Astrocyte (in vitro differentiated cells and primary cell): ENCODE measurements around the gene GVQW3. TPM values are rescaled to one million over a fixed set of nuclear protein-coding genes. Genes with fewer than 3 reads are reported as not detected.

Experiments used
- DNase-seq: peaks from one replicate; pipeline ENCODE4 v3.0.0-alpha.2; 2010; ENCODE audit warnings: low read depth
- FAIRE-seq: peaks from 2 replicates; lab custom pipeline; 2011; peaks lifted over from hg19 to GRCh38; lab: Jason Lieb, UNC
- H2AFZ ChIP-seq: 2 replicates; pipeline ENCODE4 v1.6.0; 2012; ENCODE audit warnings: low read depth, low read length, inconsistent platforms
- H3K27ac ChIP-seq: 2 replicates; pipeline ENCODE4 v1.5.1; 2011; ENCODE audit warnings: low read depth, low read length, inconsistent platforms
- H3K27me3 ChIP-seq: 2 replicates; pipeline ENCODE4 v1.6.0; 2011; ENCODE audit warnings: low read length, inconsistent platforms; ENCODE audit not compliant: insufficient read depth
- H3K36me3 ChIP-seq: 2 replicates; pipeline ENCODE4 v1.5.1; 2011; ENCODE audit warnings: low read length, inconsistent platforms; ENCODE audit not compliant: insufficient read depth
- H3K4me1 ChIP-seq: 2 replicates; pipeline ENCODE4 v1.5.1; 2011; ENCODE audit warnings: low read length, inconsistent platforms; ENCODE audit not compliant: insufficient read depth
- H3K4me2 ChIP-seq: 2 replicates; pipeline ENCODE4 v1.6.0; 2012; ENCODE audit warnings: low read length, inconsistent platforms
- H3K4me3 ChIP-seq: 2 replicates; pipeline ENCODE4 v1.5.1; 2011; ENCODE audit warnings: low read depth, mild to moderate bottlenecking, low read length, inconsistent platforms; ENCODE audit not compliant: insufficient read depth
- H3K79me2 ChIP-seq: 2 replicates; pipeline ENCODE4 v1.6.0; 2012; ENCODE audit warnings: mild to moderate bottlenecking, low read length, inconsistent platforms; ENCODE audit not compliant: insufficient read depth
- H3K9ac ChIP-seq: 2 replicates; pipeline ENCODE4 v1.6.0; 2012; ENCODE audit warnings: mild to moderate bottlenecking, low read length, inconsistent platforms
- H3K9me3 ChIP-seq: 2 replicates; pipeline ENCODE4 v1.5.1; 2012; ENCODE audit warnings: low read depth, mild to moderate bottlenecking, low read length, inconsistent platforms; ENCODE audit not compliant: insufficient read depth
- H4K20me1 ChIP-seq: 2 replicates; pipeline ENCODE4 v1.6.0; 2012; ENCODE audit warnings: low read length, inconsistent platforms; ENCODE audit not compliant: insufficient read depth
- H3K27ac Mint-ChIP-seq: one replicate; pipeline ENCODE4 v1.8.0; 2021; ENCODE audit warnings: mild to moderate bottlenecking, mixed read lengths; ENCODE audit not compliant: unreplicated experiment
- H3K27me3 Mint-ChIP-seq: one replicate; pipeline ENCODE4 v1.8.0; 2021; ENCODE audit warnings: low read depth, mixed read lengths; ENCODE audit not compliant: unreplicated experiment
- H3K36me3 Mint-ChIP-seq: one replicate; pipeline ENCODE4 v1.8.0; 2021; ENCODE audit warnings: low read depth, mixed read lengths; ENCODE audit not compliant: unreplicated experiment
- H3K4me1 Mint-ChIP-seq: one replicate; pipeline ENCODE4 v1.8.0; 2021; ENCODE audit warnings: low read depth, mixed read lengths; ENCODE audit not compliant: unreplicated experiment
- H3K4me3 Mint-ChIP-seq: one replicate; pipeline ENCODE4 v1.8.0; 2021; ENCODE audit warnings: mild to moderate bottlenecking, moderate library complexity, mixed read lengths; ENCODE audit not compliant: unreplicated experiment
- H3K9me3 Mint-ChIP-seq: one replicate; pipeline ENCODE4 v1.8.0; 2021; ENCODE audit warnings: mild to moderate bottlenecking, mixed read lengths; ENCODE audit not compliant: unreplicated experiment
- EZH2 ChIP-seq: IDR thresholded peaks from 2 replicates; pipeline ENCODE4 v1.6.1; 2012; ENCODE audit warnings: mild to moderate bottlenecking, low read length, inconsistent platforms; ENCODE audit not compliant: insufficient read depth
- total RNA-seq: library from RNA; stranded (reverse); gene quantifications from 2 replicates; pipeline ENCODE4 v1.2.1, GENCODE V29; 2021
- TF ChIP-seq, protein P1 (sequence below): IDR thresholded peaks from 2 replicates; pipeline ENCODE4 v1.5.1; 2011; ENCODE audit warnings: low read depth, mild to moderate bottlenecking, inconsistent platforms, low read length, moderate library complexity; ENCODE audit not compliant: insufficient read depth

Gene GVQW3
- total RNA-seq, 1 donor from 2014 or later = 2.0 TPM

DNA sequence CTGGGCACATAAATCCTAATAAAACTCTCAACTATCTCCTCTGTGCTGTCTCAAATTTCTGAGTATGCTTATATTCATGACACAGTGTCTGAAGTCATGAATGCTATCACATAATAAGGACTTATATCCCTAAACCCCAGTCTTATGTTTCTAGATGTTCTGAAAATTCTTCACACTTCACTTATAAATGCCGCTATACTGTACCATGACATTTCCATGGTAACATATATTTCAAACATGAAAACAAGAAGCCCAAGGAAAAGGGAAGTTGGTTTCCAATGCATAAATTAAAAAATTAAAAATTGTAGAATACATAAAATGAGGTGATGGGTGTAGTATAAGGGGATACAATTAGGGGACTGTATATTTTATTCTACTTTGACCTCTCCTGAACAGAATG is 11.7 kb downstream of the GVQW3 start:
- Histone ChIP-seq H3K4me2 (no peak overlapping the region), H3K27me3 (no peaks in the 10 kb centered on the region), H4K20me1 (no peaks in the 10 kb centered on the region), H3K27ac (no peak overlapping the region), H2AFZ (no peak overlapping the region), H3K79me2 (no peaks in the 10 kb centered on the region), H3K36me3 (no peaks in the 10 kb centered on the region), H3K9ac (no peak overlapping the region), H3K9me3 (no peaks in the 10 kb centered on the region), H3K4me3 (no peak overlapping the region), H3K4me1 (no peaks in the 10 kb centered on the region)
- Mint-ChIP-seq H3K27ac (no peak overlapping the region), H3K4me3 (no peak overlapping the region), H3K9me3 (no peaks in the 10 kb centered on the region), H3K27me3 (peaks cover 3% of the 10 kb centered on the region), H3K36me3 (no peaks in the 10 kb centered on the region), H3K4me1 (no peaks in the 10 kb centered on the region)
- no peak for FAIRE-seq
- no peak for DNase-seq
- TF ChIP-seq, protein P1, sequence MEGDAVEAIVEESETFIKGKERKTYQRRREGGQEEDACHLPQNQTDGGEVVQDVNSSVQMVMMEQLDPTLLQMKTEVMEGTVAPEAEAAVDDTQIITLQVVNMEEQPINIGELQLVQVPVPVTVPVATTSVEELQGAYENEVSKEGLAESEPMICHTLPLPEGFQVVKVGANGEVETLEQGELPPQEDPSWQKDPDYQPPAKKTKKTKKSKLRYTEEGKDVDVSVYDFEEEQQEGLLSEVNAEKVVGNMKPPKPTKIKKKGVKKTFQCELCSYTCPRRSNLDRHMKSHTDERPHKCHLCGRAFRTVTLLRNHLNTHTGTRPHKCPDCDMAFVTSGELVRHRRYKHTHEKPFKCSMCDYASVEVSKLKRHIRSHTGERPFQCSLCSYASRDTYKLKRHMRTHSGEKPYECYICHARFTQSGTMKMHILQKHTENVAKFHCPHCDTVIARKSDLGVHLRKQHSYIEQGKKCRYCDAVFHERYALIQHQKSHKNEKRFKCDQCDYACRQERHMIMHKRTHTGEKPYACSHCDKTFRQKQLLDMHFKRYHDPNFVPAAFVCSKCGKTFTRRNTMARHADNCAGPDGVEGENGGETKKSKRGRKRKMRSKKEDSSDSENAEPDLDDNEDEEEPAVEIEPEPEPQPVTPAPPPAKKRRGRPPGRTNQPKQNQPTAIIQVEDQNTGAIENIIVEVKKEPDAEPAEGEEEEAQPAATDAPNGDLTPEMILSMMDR = no peak
- TF ChIP-seq EZH2 = no peak

DNA sequence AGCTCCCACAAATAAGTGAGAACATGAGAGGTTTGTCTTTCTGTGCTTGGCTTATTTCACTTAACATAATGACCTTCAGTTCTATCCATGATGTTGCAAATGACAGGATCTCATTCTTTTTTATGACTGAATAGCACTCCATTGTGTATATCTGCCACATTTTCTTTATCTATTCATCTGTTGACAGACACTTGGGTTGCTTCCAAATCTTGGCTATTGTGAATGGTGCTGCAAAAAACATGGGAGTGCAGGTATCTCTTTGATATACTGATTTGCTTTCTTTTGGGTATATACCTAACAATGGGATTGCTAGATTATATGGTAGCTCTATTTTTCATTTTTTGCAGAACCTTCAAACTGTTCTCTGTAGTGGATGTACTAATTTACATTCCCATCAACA is 13.3 kb downstream of the GVQW3 start:
- no peak overlapping the region for H3K4me3 ChIP-seq
- no peaks in the 10 kb centered on the region for H3K79me2 ChIP-seq
- Mint-ChIP-seq H3K4me1 (no peaks in the 10 kb centered on the region), H3K9me3 (no peaks in the 10 kb centered on the region), H3K4me3 (no peak overlapping the region), H3K36me3 (no peaks in the 10 kb centered on the region), H3K27ac (no peak overlapping the region), H3K27me3 (peaks cover 3% of the 10 kb centered on the region)
- H3K4me2 ChIP-seq = no peak overlapping the region
- no peaks in the 10 kb centered on the region for H3K9me3 ChIP-seq
- TF ChIP-seq, protein P1 = no peak
- TF ChIP-seq EZH2 = no peak
- no peak for FAIRE-seq
- no peak overlapping the region for H3K27ac ChIP-seq
- H4K20me1 ChIP-seq = no peaks in the 10 kb centered on the region
- H2AFZ ChIP-seq = no peak overlapping the region
- H3K27me3 ChIP-seq = no peaks in the 10 kb centered on the region
- H3K9ac ChIP-seq = no peak overlapping the region
- H3K36me3 ChIP-seq = no peaks in the 10 kb centered on the region
- no peaks in the 10 kb centered on the region for H3K4me1 ChIP-seq
- no peak for DNase-seq

DNA sequence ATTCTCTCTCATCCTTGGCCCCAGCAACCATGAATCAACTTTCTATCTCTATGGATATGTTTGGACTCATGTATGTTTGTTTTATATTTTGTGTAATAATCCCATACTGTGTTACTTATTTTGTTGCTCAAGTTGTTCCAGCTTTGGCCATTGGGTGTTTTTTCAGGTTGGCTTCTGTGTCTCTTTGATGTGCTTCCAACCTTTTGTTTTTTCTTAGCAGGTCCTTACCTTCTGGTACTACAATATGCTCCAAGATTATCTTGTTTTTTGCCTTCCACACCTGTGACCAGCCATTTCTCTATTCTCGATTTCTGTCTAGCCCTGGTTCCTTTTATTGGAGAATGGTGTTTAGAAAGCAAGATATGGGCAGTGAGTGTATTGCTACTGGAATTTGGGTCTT is 14.2 kb downstream of the GVQW3 start:
- no peaks in the 10 kb centered on the region for H3K9me3 ChIP-seq
- Mint-ChIP-seq H3K36me3 (no peaks in the 10 kb centered on the region), H3K4me3 (no peak overlapping the region), H3K4me1 (no peaks in the 10 kb centered on the region), H3K27me3 (peaks cover 3% of the 10 kb centered on the region), H3K27ac (no peak overlapping the region), H3K9me3 (no peaks in the 10 kb centered on the region)
- no peak for FAIRE-seq
- H2AFZ ChIP-seq = no peak overlapping the region
- H3K27ac ChIP-seq = no peak overlapping the region
- DNase-seq = no peak
- no peaks in the 10 kb centered on the region for H3K36me3 ChIP-seq
- H3K4me3 ChIP-seq = no peak overlapping the region
- no peak overlapping the region for H3K4me2 ChIP-seq
- TF ChIP-seq, protein P1 = no peak
- no peak for TF ChIP-seq EZH2
- H3K79me2 ChIP-seq = no peaks in the 10 kb centered on the region
- H3K9ac ChIP-seq = no peak overlapping the region
- H4K20me1 ChIP-seq = no peaks in the 10 kb centered on the region
- H3K27me3 ChIP-seq = no peaks in the 10 kb centered on the region
- H3K4me1 ChIP-seq = no peaks in the 10 kb centered on the region
